MCF 10A (cell line): ENCODE measurements around the gene NEK11. TPM values are rescaled to one million over a fixed set of nuclear protein-coding genes. Genes with fewer than 3 reads are reported as not detected.

Source experiments
- Bru-seq: library from RNA; stranded (reverse); fragments of 400-500 nt; gene quantifications from one replicate; lab custom pipeline; 2021; lab: Mats Ljungman, UMichigan
- BruChase-seq, 2 experiments: library from RNA; stranded (reverse); fragments of 400-500 nt; gene quantifications; one replicate each; lab custom pipeline; 2021; lab: Mats Ljungman, UMichigan
- BruUV-seq: library from RNA; stranded (reverse); fragments of 400-500 nt; replicated peaks from 2 replicates; lab custom pipeline; 2021; lab: Mats Ljungman, UMichigan
- CTCF ChIA-PET: fragments of 300-600 bp; sonication (Branson Sonifier 250); formaldehyde crosslinking; extraction: SDS; loops from one replicate; lab custom pipeline; 2021; ENCODE audit warnings: antibody characterized with exemption, inconsistent platforms; lab: Yijun Ruan, JAX
- POLR2A ChIA-PET: fragments of 300-600, 350-650 bp; sonication (Branson Sonifier 250); formaldehyde crosslinking; extraction: SDS; loops from one replicate; lab custom pipeline; 2020; ENCODE audit warnings: antibody characterized with exemption, inconsistent platforms; lab: Yijun Ruan, JAX
- DNase-seq: peaks from one replicate; pipeline ENCODE4 v3.0.0-alpha.2; 2018; ENCODE audit not compliant: unreplicated experiment
- H3K27ac Mint-ChIP-seq: one replicate; pipeline ENCODE4 v1.8.0; 2022; ENCODE audit warnings: mild to moderate bottlenecking, low read depth, mixed read lengths; ENCODE audit not compliant: unreplicated experiment
- H3K27me3 Mint-ChIP-seq: one replicate; pipeline ENCODE4 v1.8.0; 2022; ENCODE audit warnings: mixed read lengths; ENCODE audit not compliant: insufficient read depth, unreplicated experiment
- H3K36me3 Mint-ChIP-seq: one replicate; pipeline ENCODE4 v1.8.0; 2022; ENCODE audit warnings: mild to moderate bottlenecking, moderate library complexity, mixed read lengths; ENCODE audit not compliant: insufficient read depth, unreplicated experiment
- H3K4me1 Mint-ChIP-seq: one replicate; pipeline ENCODE4 v1.8.0; 2022; ENCODE audit warnings: mixed read lengths; ENCODE audit not compliant: insufficient read depth, unreplicated experiment
- H3K4me3 Mint-ChIP-seq: one replicate; pipeline ENCODE4 v1.8.0; 2022; ENCODE audit warnings: mild to moderate bottlenecking, moderate library complexity, mixed read lengths; ENCODE audit not compliant: unreplicated experiment
- H3K9me3 Mint-ChIP-seq: one replicate; pipeline ENCODE4 v1.8.0; 2022; ENCODE audit warnings: mixed read lengths; ENCODE audit not compliant: unreplicated experiment
- intact Hi-C: fragments of 100-400 bp; cut with micrococcal nuclease; formaldehyde crosslinking; loops from 2 replicates; pipeline ENCODE4 v1.14.1; 2022
- long read RNA-seq: library from polyadenylated mRNA; stranded (forward); transcript quantifications from one replicate; pipeline ENCODE4 v2.0.0, GENCODE V29; 2022
- total RNA-seq: library from RNA; stranded (reverse); gene quantifications from 2 replicates; pipeline ENCODE4 v1.2.3, GENCODE V29; 2022
- TF ChIP-seq, protein P1 (sequence below): fragments of 200-600 bp; IDR thresholded peaks from one replicate; pipeline ENCODE4 v1.8.0; 2022; ENCODE audit warnings: antibody characterized with exemption, mild to moderate bottlenecking; ENCODE audit not compliant: unreplicated experiment

NEK11 gene, protein sequence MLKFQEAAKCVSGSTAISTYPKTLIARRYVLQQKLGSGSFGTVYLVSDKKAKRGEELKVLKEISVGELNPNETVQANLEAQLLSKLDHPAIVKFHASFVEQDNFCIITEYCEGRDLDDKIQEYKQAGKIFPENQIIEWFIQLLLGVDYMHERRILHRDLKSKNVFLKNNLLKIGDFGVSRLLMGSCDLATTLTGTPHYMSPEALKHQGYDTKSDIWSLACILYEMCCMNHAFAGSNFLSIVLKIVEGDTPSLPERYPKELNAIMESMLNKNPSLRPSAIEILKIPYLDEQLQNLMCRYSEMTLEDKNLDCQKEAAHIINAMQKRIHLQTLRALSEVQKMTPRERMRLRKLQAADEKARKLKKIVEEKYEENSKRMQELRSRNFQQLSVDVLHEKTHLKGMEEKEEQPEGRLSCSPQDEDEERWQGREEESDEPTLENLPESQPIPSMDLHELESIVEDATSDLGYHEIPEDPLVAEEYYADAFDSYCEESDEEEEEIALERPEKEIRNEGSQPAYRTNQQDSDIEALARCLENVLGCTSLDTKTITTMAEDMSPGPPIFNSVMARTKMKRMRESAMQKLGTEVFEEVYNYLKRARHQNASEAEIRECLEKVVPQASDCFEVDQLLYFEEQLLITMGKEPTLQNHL
- total RNA-seq, result 6.9 and 10.2 TPM in 2 replicates
- percentile 55 among the genes with signal in this experiment for Bru-seq, nascent RNA
- BruChase-seq, experiment 1, labeled RNA remaining after a 6-hour chase, result percentile 46 among the genes with signal in this experiment
- BruChase-seq, experiment 2, labeled RNA remaining after a 2-hour chase, result percentile 55 among the genes with signal in this experiment
- long read RNA-seq, partial matches to known transcripts, result 0 of 19 reads
- long read RNA-seq, other reads (novel, unspliced or antisense), result 17 of 19 reads

DNA sequence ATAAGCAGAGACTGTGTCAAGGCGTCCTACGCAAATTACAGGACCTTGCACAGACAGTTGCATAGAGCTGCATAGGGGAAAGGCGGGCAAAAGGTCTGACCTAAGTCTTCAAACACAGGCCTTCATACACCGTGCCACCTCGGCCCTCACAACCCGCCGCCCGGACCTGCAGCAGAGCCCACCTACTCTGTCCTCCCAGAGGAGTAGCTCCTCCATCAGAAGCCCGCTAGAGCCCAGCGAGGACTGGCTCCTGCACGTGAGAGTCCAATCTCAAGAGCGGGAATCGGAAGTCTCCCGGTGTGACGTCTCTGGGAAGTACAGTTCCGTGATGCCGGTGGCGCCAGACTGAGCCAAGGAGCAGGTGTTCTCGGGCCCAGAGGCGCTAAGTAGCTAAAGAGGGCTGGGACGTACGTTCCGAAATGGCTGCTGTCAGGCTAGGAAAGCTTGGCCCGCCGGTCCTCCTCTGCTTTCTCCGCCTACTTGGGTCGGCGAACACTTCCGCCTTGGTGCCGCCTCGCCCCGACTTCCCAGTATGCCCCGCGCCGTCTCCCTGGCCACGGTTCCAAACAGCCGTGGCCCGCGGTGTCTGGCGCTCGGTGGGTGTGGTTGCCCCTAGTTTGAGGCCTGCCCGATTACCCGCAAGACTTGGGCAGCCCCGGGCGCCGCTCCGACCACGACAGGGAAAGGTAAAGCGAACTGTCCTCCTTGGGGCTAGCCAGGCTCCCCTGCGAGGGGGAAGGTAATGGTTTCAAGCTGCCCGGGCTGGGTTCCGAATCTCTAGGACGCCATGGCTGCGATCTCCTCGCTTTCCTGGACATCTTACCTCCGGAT is at the start of gene NEK11, which contains the start of gene ASTE1:
Gene NEK11 (plus strand): TSS at position 557 of the 831 bp plus-strand sequence. CDS start 2,832 bp downstream, outside the sequence.
Gene ASTE1 (minus strand): TSS at position 505 of the 831 bp plus-strand sequence. CDS start 1,519 bp downstream, outside the sequence.
- Mint-ChIP-seq H3K9me3 (no peaks in the 10 kb centered on the region), H3K4me1 (peaks cover 8% of the 10 kb centered on the region), H3K27ac (peak within 1 kb of the TSS; percentile 99), H3K36me3 (peaks cover 41% of the 10 kb centered on the region), H3K27me3 (no peaks in the 10 kb centered on the region), H3K4me3 (peak within 1 kb of the TSS; percentile 90)
- intact Hi-C loops, result loop anchor here (2.0 kb wide), 3 partner anchors 134 to 476 kb away; partner anchors contain the start of gene MRPL3
- peak; percentile 85 for DNase-seq
- CTCF ChIA-PET, result interaction anchor here (0.5 to 1.0 kb wide), 5 partner anchors 9 to 422 kb away, joined by 3 to 4 read pairs (median 3); no protein-coding TSS in a partner anchor
- TF ChIP-seq, protein P1, sequence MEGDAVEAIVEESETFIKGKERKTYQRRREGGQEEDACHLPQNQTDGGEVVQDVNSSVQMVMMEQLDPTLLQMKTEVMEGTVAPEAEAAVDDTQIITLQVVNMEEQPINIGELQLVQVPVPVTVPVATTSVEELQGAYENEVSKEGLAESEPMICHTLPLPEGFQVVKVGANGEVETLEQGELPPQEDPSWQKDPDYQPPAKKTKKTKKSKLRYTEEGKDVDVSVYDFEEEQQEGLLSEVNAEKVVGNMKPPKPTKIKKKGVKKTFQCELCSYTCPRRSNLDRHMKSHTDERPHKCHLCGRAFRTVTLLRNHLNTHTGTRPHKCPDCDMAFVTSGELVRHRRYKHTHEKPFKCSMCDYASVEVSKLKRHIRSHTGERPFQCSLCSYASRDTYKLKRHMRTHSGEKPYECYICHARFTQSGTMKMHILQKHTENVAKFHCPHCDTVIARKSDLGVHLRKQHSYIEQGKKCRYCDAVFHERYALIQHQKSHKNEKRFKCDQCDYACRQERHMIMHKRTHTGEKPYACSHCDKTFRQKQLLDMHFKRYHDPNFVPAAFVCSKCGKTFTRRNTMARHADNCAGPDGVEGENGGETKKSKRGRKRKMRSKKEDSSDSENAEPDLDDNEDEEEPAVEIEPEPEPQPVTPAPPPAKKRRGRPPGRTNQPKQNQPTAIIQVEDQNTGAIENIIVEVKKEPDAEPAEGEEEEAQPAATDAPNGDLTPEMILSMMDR, result no peak
- TSS peak; percentile 68 for BruUV-seq
- POLR2A ChIA-PET, result interaction anchor here (0.8 to 3.6 kb wide), 18 partner anchors 8 to 475 kb away, joined by 3 to 20 read pairs (median 4); partner anchors contain the start of genes ATP2C1, NUDT16 and PIK3R4

- no TSS peak for BruUV-seq
- intact Hi-C loops, result no loop called here
- Mint-ChIP-seq H3K9me3 (no peaks in the 10 kb centered on the region), H3K36me3 (peaks cover 21% of the 10 kb centered on the region), H3K27me3 (no peaks in the 10 kb centered on the region), H3K4me1 (no peaks in the 10 kb centered on the region), H3K4me3 (no peak overlapping the region), H3K27ac (no peak overlapping the region)
- DNase-seq, result no peak
- ChIA-PET CTCF (no interaction called here), POLR2A (interaction anchor here (1.0 to 1.6 kb wide), 2 partner anchors 19 to 47 kb away, joined by 3 to 4 read pairs; partner anchors contain the start of genes ASTE1 and NEK11)
- TF ChIP-seq, protein P1, result no peak
These were observed 47.6 kb upstream of the NEK11 start for GRCh38 chr3:130979117-130979516.

GRCh38 chr3:130981469-130981868 is 45.2 kb upstream of the NEK11 start:
- TF ChIP-seq, protein P1, result no peak
- no peaks in the 10 kb centered on the region for H3K4me1 Mint-ChIP-seq
- POLR2A ChIA-PET, result no interaction called here
- H3K9me3 Mint-ChIP-seq, result no peaks in the 10 kb centered on the region
- H3K27ac Mint-ChIP-seq, result no peak overlapping the region
- BruUV-seq, result no TSS peak
- intact Hi-C loops, result no loop called here
- no peak overlapping the region for H3K4me3 Mint-ChIP-seq
- no peaks in the 10 kb centered on the region for H3K27me3 Mint-ChIP-seq
- H3K36me3 Mint-ChIP-seq, result peaks cover 14% of the 10 kb centered on the region
- CTCF ChIA-PET, result no interaction called here
- no peak for DNase-seq
